Caco-2 (cell line): ENCODE measurements around the gene PRG2. TPM values are rescaled to one million over a fixed set of nuclear protein-coding genes. Genes with fewer than 3 reads are reported as not detected.

Source experiments
- Bru-seq: library from RNA; stranded (reverse); fragments of 400-500 nt; gene quantifications from one replicate; lab custom pipeline; 2021; lab: Mats Ljungman, UMichigan
- BruChase-seq, 2 experiments: library from RNA; stranded (reverse); fragments of 400-500 nt; gene quantifications; one replicate each; lab custom pipeline; 2021; lab: Mats Ljungman, UMichigan
- BruUV-seq: library from RNA; stranded (reverse); fragments of 400-500 nt; replicated peaks from 2 replicates; lab custom pipeline; 2021; lab: Mats Ljungman, UMichigan
- CTCF ChIA-PET: fragments of 300-600 bp; sonication (Branson Sonifier 250); formaldehyde crosslinking; loops from one replicate; lab custom pipeline; 2022; ENCODE audit warnings: antibody characterized with exemption; lab: Charles Lee
- POLR2A ChIA-PET: fragments of 300-600 bp; sonication (Branson Sonifier 250); formaldehyde crosslinking; loops from one replicate; lab custom pipeline; 2022; ENCODE audit warnings: antibody characterized with exemption; lab: Charles Lee
- DNase-seq, 2 experiments: peaks; one replicate each; pipeline versions ENCODE4 v3.0.0 to v3.0.0-alpha.2; 2020 to 2022
- H3K27me3 ChIP-seq: replicated peaks from 2 replicates; pipeline ENCODE4 v1.6.0; 2011; ENCODE audit warnings: low read length; ENCODE audit not compliant: control insufficient read depth, insufficient read depth
- H3K36me3 ChIP-seq: 2 replicates; pipeline ENCODE4 v1.5.1; 2011; ENCODE audit warnings: low read length; ENCODE audit not compliant: control insufficient read depth, insufficient read depth
- H3K4me1 ChIP-seq: fragments of 250-450 bp; sonication (Bioruptor Pico); 2 replicates; pipeline ENCODE4 v1.5.1; 2020; ENCODE audit warnings: mild to moderate bottlenecking
- H3K4me3 ChIP-seq: 2 replicates; pipeline ENCODE4 v1.5.1; 2011; ENCODE audit warnings: low read depth, mild to moderate bottlenecking, control low read depth, low read length
- H3K9me3 ChIP-seq: fragments of 250-450 bp; sonication (Bioruptor Pico); 2 replicates; pipeline ENCODE4 v1.5.1; 2020; ENCODE audit warnings: mild to moderate bottlenecking, moderate library complexity
- H3K27ac Mint-ChIP-seq: one replicate; pipeline ENCODE4 v1.8.0; 2022; ENCODE audit warnings: mixed read lengths; ENCODE audit not compliant: unreplicated experiment
- H3K27me3 Mint-ChIP-seq: one replicate; pipeline ENCODE4 v1.8.0; 2022; ENCODE audit warnings: mixed read lengths; ENCODE audit not compliant: insufficient read depth, unreplicated experiment
- H3K36me3 Mint-ChIP-seq: one replicate; pipeline ENCODE4 v1.8.0; 2022; ENCODE audit warnings: mild to moderate bottlenecking, mixed read lengths; ENCODE audit not compliant: insufficient read depth, unreplicated experiment
- H3K4me1 Mint-ChIP-seq: one replicate; pipeline ENCODE4 v1.8.0; 2022; ENCODE audit warnings: low read depth, mixed read lengths; ENCODE audit not compliant: unreplicated experiment
- H3K4me3 Mint-ChIP-seq: one replicate; pipeline ENCODE4 v1.8.0; 2022; ENCODE audit warnings: mild to moderate bottlenecking, moderate library complexity, mixed read lengths; ENCODE audit not compliant: unreplicated experiment
- H3K9me3 Mint-ChIP-seq: one replicate; pipeline ENCODE4 v1.8.0; 2022; ENCODE audit warnings: mixed read lengths; ENCODE audit not compliant: unreplicated experiment
- CTCF ChIP-seq, 2 experiments: fragments of 200-600 bp in 1 of 2; IDR thresholded peaks; 1 replicate in 1 of 2; 2 replicates in 1 of 2; pipeline versions ENCODE4 v1.5.1 to v1.8.0; 2011 to 2022; ENCODE audit warnings: antibody characterized with exemption in 1 of 2, control low read depth in 1 of 2, inconsistent platforms in 1 of 2, low read depth in 1 of 2, low read length in 1 of 2, mild to moderate bottlenecking in 1 of 2, moderate library complexity in 1 of 2; ENCODE audit not compliant: insufficient read depth in 1 of 2, severe bottlenecking in 1 of 2, unreplicated experiment in 1 of 2
- intact Hi-C: fragments of 100-400 bp; cut with micrococcal nuclease; formaldehyde crosslinking; loops from one replicate; pipeline ENCODE4 v1.10.0; 2022; ENCODE audit not compliant: unreplicated experiment
- long read RNA-seq: library from polyadenylated mRNA; stranded (forward); transcript quantifications from one replicate; pipeline ENCODE4 v2.0.0, GENCODE V29; 2022
- total RNA-seq: library from RNA; stranded (reverse); gene quantifications from 2 replicates; pipeline ENCODE4 v1.2.3, GENCODE V29; 2022

Gene PRG2
- not detected in 2 replicates for total RNA-seq
- not detected for Bru-seq, nascent RNA
- not detected for BruChase-seq, experiment 1, labeled RNA remaining after a 2-hour chase
- not detected for BruChase-seq, experiment 2, labeled RNA remaining after a 6-hour chase
- long read RNA-seq: 0 reads

GRCh38 chr11:57390535-57390934, at the start of gene PRG2:
Gene PRG2 (minus strand): TSS chr11:57390650. CDS start chr11:57389944, 706 bp downstream.
- Histone ChIP-seq H3K4me1 (no peaks in the 10 kb centered on the region), H3K4me3 (no peak within 1 kb of the TSS), H3K36me3 (no peaks in the 10 kb centered on the region), H3K9me3 (no peaks in the 10 kb centered on the region), H3K27me3 (no peaks in the 10 kb centered on the region)
- no peaks in the 10 kb centered on the region for H3K36me3 Mint-ChIP-seq
- H3K4me3 Mint-ChIP-seq: no peak within 1 kb of the TSS
- peaks cover 28% of the 10 kb centered on the region for H3K27me3 Mint-ChIP-seq
- intact Hi-C loops: no loop called here
- ChIA-PET POLR2A (no interaction called here), CTCF (no interaction called here)
- H3K4me1 Mint-ChIP-seq: no peaks in the 10 kb centered on the region
- TF ChIP-seq CTCF (IDR thresholded peaks at IDR 0.05; ENCODE audit: insufficient read depth in 1 of 2, low read depth in 1 of 2, low read length in 1 of 2, severe bottlenecking in 1 of 2, unreplicated experiment in 1 of 2): no peak
- no peak for DNase-seq
- H3K27ac Mint-ChIP-seq: no peak within 1 kb of the TSS
- H3K9me3 Mint-ChIP-seq: no peaks in the 10 kb centered on the region
- BruUV-seq: no TSS peak

GRCh38 chr11:57439786-57440185, 49.3 kb upstream of the PRG2 start:
- H3K4me3 Mint-ChIP-seq: no peak overlapping the region
- H3K27me3 Mint-ChIP-seq: no peaks in the 10 kb centered on the region
- Histone ChIP-seq H3K36me3 (no peaks in the 10 kb centered on the region), H3K4me3 (no peak overlapping the region), H3K4me1 (peaks cover 11% of the 10 kb centered on the region), H3K27me3 (no peaks in the 10 kb centered on the region), H3K9me3 (no peaks in the 10 kb centered on the region)
- H3K27ac Mint-ChIP-seq: no peak overlapping the region
- POLR2A ChIA-PET: no interaction called here
- no peak for TF ChIP-seq CTCF (IDR thresholded peaks at IDR 0.05; ENCODE audit: insufficient read depth in 1 of 2, low read depth in 1 of 2, low read length in 1 of 2, severe bottlenecking in 1 of 2, unreplicated experiment in 1 of 2)
- intact Hi-C loops: no loop called here
- DNase-seq: no peak
- CTCF ChIA-PET: interaction anchor here (1.7 kb wide), 1 partner anchor 94 kb away, joined by 3 read pairs; no protein-coding TSS in a partner anchor
- no peaks in the 10 kb centered on the region for H3K9me3 Mint-ChIP-seq
- BruUV-seq: no TSS peak
- H3K36me3 Mint-ChIP-seq: no peaks in the 10 kb centered on the region
- H3K4me1 Mint-ChIP-seq: peaks cover 16% of the 10 kb centered on the region

- POLR2A ChIA-PET: no interaction called here
- CTCF ChIA-PET: interaction anchor here (1.7 kb wide), 1 partner anchor 93 kb away, joined by 3 read pairs; no protein-coding TSS in a partner anchor
Observed at GRCh38 chr11:57438345-57439285, 48.2 kb upstream of the PRG2 start.

More at GRCh38 chr11:57438345-57439285, 48.2 kb upstream of the PRG2 start:
- Mint-ChIP-seq H3K27ac (no peak overlapping the region), H3K4me1 (peaks cover 16% of the 10 kb centered on the region), H3K27me3 (no peaks in the 10 kb centered on the region), H3K9me3 (no peaks in the 10 kb centered on the region), H3K36me3 (no peaks in the 10 kb centered on the region), H3K4me3 (no peak overlapping the region)
- H3K9me3 ChIP-seq: no peaks in the 10 kb centered on the region
- no peak overlapping the region for H3K4me3 ChIP-seq
- intact Hi-C loops: no loop called here
- no TSS peak for BruUV-seq
- peaks cover 4% of the 10 kb centered on the region; the same call in 1 of the 2 replicates for H3K4me1 ChIP-seq
- H3K27me3 ChIP-seq: no peaks in the 10 kb centered on the region
- no peak for TF ChIP-seq CTCF (IDR thresholded peaks at IDR 0.05; ENCODE audit: insufficient read depth in 1 of 2, low read depth in 1 of 2, low read length in 1 of 2, severe bottlenecking in 1 of 2, unreplicated experiment in 1 of 2)
- no peaks in the 10 kb centered on the region for H3K36me3 ChIP-seq
- no peak for DNase-seq
